A673 (cell line): ENCODE data around the gene PCDHGA2. TPM values are rescaled to one million over a fixed set of nuclear protein-coding genes. Genes with fewer than 3 reads are reported as not detected.
A peak's percentile ranks its signal among the peaks of the same experiment; 100 is the strongest.

ENCODE experiments used
- BruUV-seq: library from RNA; stranded (reverse); fragments of 400-500 nt; replicated peaks from 2 replicates; lab custom pipeline; 2021; lab: Mats Ljungman, UMichigan
- CTCF ChIA-PET: fragments of 300-600 bp; sonication (Branson Sonifier 250); formaldehyde crosslinking; loops from one replicate; lab custom pipeline; 2022; ENCODE audit warnings: antibody characterized with exemption; lab: Charles Lee
- POLR2A ChIA-PET: fragments of 300-600 bp; sonication (Branson Sonifier 250); formaldehyde crosslinking; loops from one replicate; lab custom pipeline; 2022; ENCODE audit warnings: antibody characterized with exemption; ENCODE audit not compliant: low non-redundant PET; lab: Charles Lee
- DNase-seq: peaks from one replicate; pipeline ENCODE4 v3.0.0-alpha.2; 2015; ENCODE audit warnings: low spot score
- H3K27ac ChIP-seq: fragments of 200-600 bp; sonication (generic); 2 replicates; pipeline ENCODE4 v1.5.1; 2016; ENCODE audit warnings: mixed run types, low read depth, mild to moderate bottlenecking, mixed read lengths, antibody characterized with exemption, low read length; ENCODE audit not compliant: poor library complexity, severe bottlenecking
- H3K27me3 ChIP-seq: fragments of 200-600 bp; sonication (generic); replicated peaks from 2 replicates; pipeline ENCODE4 v1.6.1; 2017; ENCODE audit warnings: mixed run types, low read depth, mild to moderate bottlenecking, mixed read lengths, antibody characterized with exemption, low read length; ENCODE audit not compliant: insufficient read depth, poor library complexity
- H3K36me3 ChIP-seq: fragments of 200-600 bp; sonication (generic); 2 replicates; pipeline ENCODE4 v1.6.1; 2016; ENCODE audit warnings: mixed run types, mild to moderate bottlenecking, mixed read lengths, antibody characterized with exemption, low read length; ENCODE audit not compliant: insufficient read depth, poor library complexity, severe bottlenecking
- H3K4me1 ChIP-seq: fragments of 200-600 bp; sonication (generic); 2 replicates; pipeline ENCODE4 v1.6.1; 2017; ENCODE audit warnings: mixed run types, mild to moderate bottlenecking, mixed read lengths, antibody characterized with exemption, low read length; ENCODE audit not compliant: insufficient read depth, poor library complexity, severe bottlenecking
- H3K4me3 ChIP-seq: fragments of 200-600 bp; sonication (generic); 2 replicates; pipeline ENCODE4 v1.5.1; 2016; ENCODE audit warnings: low read depth, mixed run types, mild to moderate bottlenecking, mixed read lengths, low read length; ENCODE audit not compliant: poor library complexity, severe bottlenecking
- H3K9me3 ChIP-seq: fragments of 200-600 bp; sonication (generic); 2 replicates; pipeline ENCODE4 v1.6.1; 2016; ENCODE audit warnings: mixed run types, low read depth, mild to moderate bottlenecking, mixed read lengths, antibody characterized with exemption, low read length; ENCODE audit not compliant: poor library complexity, severe bottlenecking
- EZH2 ChIP-seq: fragments of 200-600 bp; sonication (generic); IDR thresholded peaks from 2 replicates; pipeline ENCODE4 v1.6.1; 2017; ENCODE audit warnings: borderline replicate concordance, low read depth, mild to moderate bottlenecking, mixed read lengths, antibody characterized with exemption, low read length; ENCODE audit not compliant: poor library complexity, severe bottlenecking
- intact Hi-C: fragments of 100-400 bp; cut with micrococcal nuclease; formaldehyde crosslinking; loops from one replicate; pipeline ENCODE4 v1.10.0; 2022; ENCODE audit not compliant: unreplicated experiment
- total RNA-seq: library from RNA; stranded (reverse); gene quantifications from 2 replicates; pipeline ENCODE4 v1.2.3, GENCODE V29; 2021
- TF ChIP-seq, protein P1 (sequence below): fragments of 300-800, 200-600 bp; sonication (generic); conservative IDR thresholded peaks from 2 replicates; pipeline ENCODE4 v1.5.1; 2017; ENCODE audit warnings: low read depth, mild to moderate bottlenecking, antibody characterized with exemption, low read length, moderate library complexity, mixed read lengths

The PCDHGA2 gene
- total RNA-seq, 1 experiment from 2014 or later = 1.8 TPM

- Histone ChIP-seq H3K9me3 (peaks cover 46% of the 10 kb centered on the region), H3K4me3 (no peak overlapping the region), H3K36me3 (no peaks in the 10 kb centered on the region), H3K27me3 (no peaks in the 10 kb centered on the region), H3K4me1 (no peaks in the 10 kb centered on the region), H3K27ac (no peak overlapping the region)
- ChIA-PET CTCF (no interaction called here), POLR2A (no interaction called here)
- TF ChIP-seq EZH2 = no peak
- TF ChIP-seq, protein P1, sequence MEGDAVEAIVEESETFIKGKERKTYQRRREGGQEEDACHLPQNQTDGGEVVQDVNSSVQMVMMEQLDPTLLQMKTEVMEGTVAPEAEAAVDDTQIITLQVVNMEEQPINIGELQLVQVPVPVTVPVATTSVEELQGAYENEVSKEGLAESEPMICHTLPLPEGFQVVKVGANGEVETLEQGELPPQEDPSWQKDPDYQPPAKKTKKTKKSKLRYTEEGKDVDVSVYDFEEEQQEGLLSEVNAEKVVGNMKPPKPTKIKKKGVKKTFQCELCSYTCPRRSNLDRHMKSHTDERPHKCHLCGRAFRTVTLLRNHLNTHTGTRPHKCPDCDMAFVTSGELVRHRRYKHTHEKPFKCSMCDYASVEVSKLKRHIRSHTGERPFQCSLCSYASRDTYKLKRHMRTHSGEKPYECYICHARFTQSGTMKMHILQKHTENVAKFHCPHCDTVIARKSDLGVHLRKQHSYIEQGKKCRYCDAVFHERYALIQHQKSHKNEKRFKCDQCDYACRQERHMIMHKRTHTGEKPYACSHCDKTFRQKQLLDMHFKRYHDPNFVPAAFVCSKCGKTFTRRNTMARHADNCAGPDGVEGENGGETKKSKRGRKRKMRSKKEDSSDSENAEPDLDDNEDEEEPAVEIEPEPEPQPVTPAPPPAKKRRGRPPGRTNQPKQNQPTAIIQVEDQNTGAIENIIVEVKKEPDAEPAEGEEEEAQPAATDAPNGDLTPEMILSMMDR = no peak
- BruUV-seq = no TSS peak
- intact Hi-C loops = no loop called here
- DNase-seq = no peak
These were observed 17.1 kb downstream of the PCDHGA2 start for GRCh38 chr5:141355641-141356040.

DNA sequence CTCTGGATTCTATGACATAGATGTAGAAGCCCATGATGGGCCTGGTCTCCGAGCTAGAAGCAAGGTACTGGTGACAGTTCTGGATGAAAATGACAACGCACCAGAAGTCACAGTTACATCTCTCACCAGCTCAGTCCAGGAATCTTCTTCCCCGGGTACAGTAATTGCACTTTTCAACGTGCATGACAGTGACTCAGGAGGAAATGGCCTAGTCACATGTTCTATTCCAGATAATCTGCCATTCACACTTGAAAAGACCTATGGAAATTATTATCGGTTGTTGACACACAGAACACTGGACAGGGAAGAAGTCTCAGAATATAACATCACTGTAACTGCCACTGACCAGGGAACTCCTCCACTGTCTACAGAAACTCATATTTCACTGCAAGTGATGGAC lies 17.6 kb downstream of the PCDHGA2 start:
- TF ChIP-seq, protein P1 = no peak
- TF ChIP-seq EZH2 = no peak
- POLR2A ChIA-PET = no interaction called here
- CTCF ChIA-PET = no interaction called here

GRCh38 chr5:141356950-141357349 lies 18.4 kb downstream of the PCDHGA2 start:
- ChIA-PET CTCF (no interaction called here), POLR2A (no interaction called here)
- Histone ChIP-seq H3K9me3 (peaks cover 45% of the 10 kb centered on the region), H3K4me1 (no peaks in the 10 kb centered on the region), H3K4me3 (no peak overlapping the region), H3K27me3 (no peaks in the 10 kb centered on the region), H3K27ac (no peak overlapping the region), H3K36me3 (no peaks in the 10 kb centered on the region)
- no peak for DNase-seq
- BruUV-seq = no TSS peak
- intact Hi-C loops = no loop called here
- no peak for TF ChIP-seq EZH2

More for the DNA sequence above, 17.6 kb downstream of the PCDHGA2 start:
- Histone ChIP-seq H3K9me3 (peaks cover 47% of the 10 kb centered on the region), H3K27ac (no peak overlapping the region), H3K27me3 (no peaks in the 10 kb centered on the region), H3K4me3 (no peak overlapping the region), H3K4me1 (no peaks in the 10 kb centered on the region), H3K36me3 (no peaks in the 10 kb centered on the region)
- no peak for DNase-seq
- intact Hi-C loops = no loop called here
- no TSS peak for BruUV-seq

DNA sequence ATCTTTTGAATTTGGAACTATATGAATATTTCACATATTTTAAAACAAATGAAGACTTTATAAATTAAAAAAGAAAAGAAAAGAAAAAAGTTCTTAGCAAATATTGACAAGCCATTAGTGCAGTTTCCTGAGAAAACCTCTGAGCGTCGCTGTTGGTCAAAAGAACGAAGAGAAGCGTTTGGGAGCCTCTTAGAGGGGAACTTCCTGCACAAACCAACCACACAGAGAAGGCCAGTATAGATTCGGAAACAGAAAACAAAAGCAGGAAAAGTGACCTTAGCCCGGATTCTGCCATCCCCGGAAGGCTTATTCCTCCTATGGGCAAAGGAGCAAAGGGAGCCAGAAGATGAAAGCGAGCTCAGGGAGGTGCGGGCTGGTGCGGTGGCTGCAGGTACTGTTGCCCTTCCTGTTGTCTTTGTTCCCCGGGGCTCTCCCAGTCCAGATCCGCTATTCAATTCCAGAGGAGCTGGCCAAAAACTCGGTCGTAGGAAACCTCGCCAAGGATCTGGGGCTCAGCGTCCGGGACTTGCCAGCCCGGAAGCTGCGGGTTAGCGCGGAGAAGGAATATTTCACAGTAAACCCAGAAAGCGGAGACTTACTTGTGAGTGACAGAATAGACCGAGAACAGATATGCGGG lies 21.3 kb downstream of the PCDHGA2 start, which contains the start of gene PCDHGB2:
Gene PCDHGB2, plus strand, starts transcription at position 205 of the 637 bp plus-strand sequence. Its CDS starts 142 bp downstream, at position 347.
- Histone ChIP-seq H3K27me3 (no peaks in the 10 kb centered on the region), H3K9me3 (peaks cover 47% of the 10 kb centered on the region)
- POLR2A ChIA-PET = no interaction called here

More for the DNA sequence above, 21.3 kb downstream of the PCDHGA2 start, which contains the start of gene PCDHGB2:
- peak; percentile 67 for DNase-seq
- TF ChIP-seq, protein P1 = peak; percentile 59
- TF ChIP-seq EZH2 = no peak
- BruUV-seq = TSS peak; percentile 55
- Histone ChIP-seq H3K36me3 (no peaks in the 10 kb centered on the region), H3K4me3 (no peak within 1 kb of the TSS), H3K27ac (no peak within 1 kb of the TSS), H3K4me1 (no peaks in the 10 kb centered on the region)
- intact Hi-C loops = no loop called here
- CTCF ChIA-PET = interaction anchor here (1.1 kb wide), 1 partner anchor 39 kb away, joined by 3 read pairs; the partner anchor contains the start of gene TAF7
